Trophoblast cell (in vitro differentiated cells and primary cell): ENCODE measurements around the gene F2RL3.

Experiments
- DNase-seq, 2 donors: peaks; one replicate each; pipeline ENCODE4 v3.0.0-alpha.2; 2016
- H2AFZ ChIP-seq: 2 replicates; pipeline ENCODE4 v1.6.1; 2013; ENCODE audit warnings: low read length, moderate library complexity, mild to moderate bottlenecking; ENCODE audit not compliant: insufficient read depth, poor library complexity
- H2AK5ac ChIP-seq: 2 replicates; pipeline ENCODE4 v1.6.1; 2013; ENCODE audit warnings: mild to moderate bottlenecking, low read length
- H2BK120ac ChIP-seq: 2 replicates; pipeline ENCODE4 v1.6.1; 2013; ENCODE audit warnings: low read length, mild to moderate bottlenecking, moderate library complexity; ENCODE audit not compliant: insufficient read depth, poor library complexity
- H2BK12ac ChIP-seq: 2 replicates; pipeline ENCODE4 v1.6.1; 2013; ENCODE audit warnings: mild to moderate bottlenecking, low read length, moderate library complexity
- H2BK5ac ChIP-seq: 2 replicates; pipeline ENCODE4 v1.6.1; 2013; ENCODE audit warnings: low read length, low read depth, moderate library complexity, mild to moderate bottlenecking; ENCODE audit not compliant: poor library complexity
- H3K14ac ChIP-seq: 2 replicates; pipeline ENCODE4 v1.6.1; 2013; ENCODE audit warnings: mild to moderate bottlenecking, low read length
- H3K18ac ChIP-seq: 2 replicates; pipeline ENCODE4 v1.6.1; 2013; ENCODE audit warnings: mild to moderate bottlenecking, low read length
- H3K23ac ChIP-seq: 2 replicates; pipeline ENCODE4 v1.6.1; 2013; ENCODE audit warnings: low read length
- H3K27ac ChIP-seq: 2 replicates; pipeline ENCODE4 v1.5.1; 2013; ENCODE audit warnings: low read depth, mild to moderate bottlenecking, inconsistent platforms, low read length, moderate library complexity
- H3K27me3 ChIP-seq: 2 replicates; pipeline ENCODE4 v1.6.1; 2013; ENCODE audit warnings: inconsistent platforms, mild to moderate bottlenecking, low read length, moderate library complexity; ENCODE audit not compliant: insufficient read depth
- H3K36me3 ChIP-seq, 2 experiments: 1 replicate in 1 of 2; 2 replicates in 1 of 2; pipeline ENCODE4 v1.6.1; 2013; ENCODE audit warnings: low read length in 2 of 2, mild to moderate bottlenecking in 2 of 2, moderate library complexity in 1 of 2; ENCODE audit not compliant: insufficient read depth in 2 of 2, control insufficient read depth in 1 of 2
- H3K4ac ChIP-seq: 2 replicates; pipeline ENCODE4 v1.6.1; 2013; ENCODE audit warnings: low read depth, mild to moderate bottlenecking, low read length, moderate library complexity
- H3K4me1 ChIP-seq, 2 experiments: 1 replicate in 1 of 2; 2 replicates in 1 of 2; pipeline ENCODE4 v1.6.1; 2013; ENCODE audit warnings: low read length in 2 of 2, mild to moderate bottlenecking in 2 of 2, moderate library complexity in 1 of 2; ENCODE audit not compliant: insufficient read depth in 2 of 2, control insufficient read depth in 1 of 2
- H3K4me2 ChIP-seq: 2 replicates; pipeline ENCODE4 v1.6.1; 2013; ENCODE audit warnings: inconsistent platforms, mild to moderate bottlenecking, low read length, moderate library complexity
- H3K4me3 ChIP-seq: 2 replicates; pipeline ENCODE4 v1.5.1; 2013; ENCODE audit warnings: mild to moderate bottlenecking, low read depth, low read length, inconsistent platforms
- H3K79me1 ChIP-seq: one replicate; pipeline ENCODE4 v1.6.1; 2013; ENCODE audit warnings: low read length
- H3K79me2 ChIP-seq: 2 replicates; pipeline ENCODE4 v1.6.1; 2013; ENCODE audit warnings: low read length, mild to moderate bottlenecking; ENCODE audit not compliant: control insufficient read depth, insufficient read depth, poor library complexity
- H3K9ac ChIP-seq: 2 replicates; pipeline ENCODE4 v1.6.1; 2013; ENCODE audit warnings: mild to moderate bottlenecking, low read length
- H3K9me3 ChIP-seq: 2 replicates; pipeline ENCODE4 v1.6.1; 2013; ENCODE audit warnings: low read depth, mild to moderate bottlenecking, control low read depth, inconsistent platforms, low read length; ENCODE audit not compliant: insufficient read depth
- H4K12ac ChIP-seq: 2 replicates; pipeline ENCODE4 v1.6.1; 2013; ENCODE audit warnings: low read depth, mild to moderate bottlenecking, low read length, moderate library complexity
- H4K8ac ChIP-seq: 2 replicates; pipeline ENCODE4 v1.6.1; 2013; ENCODE audit warnings: low read depth, mild to moderate bottlenecking, low read length, moderate library complexity
- H4K91ac ChIP-seq: one replicate; pipeline ENCODE4 v1.6.1; 2013; ENCODE audit warnings: low read depth, mild to moderate bottlenecking, low read length, moderate library complexity
- WGBS: extraction: QIAGEN DNeasy Blood & Tissue Kit; methylation state at CpG from one replicate; pipeline ENCODE4 v1.1.7; 2013; ENCODE audit warnings: missing lambda C conversion rate; ENCODE audit not compliant: insufficient read length, insufficient coverage; ENCODE audit errors: extremely low coverage; 5-methylcytosine and 5-hydroxymethylcytosine counted together

Gene F2RL3

GRCh38 chr19:16849168-16849567, 39.6 kb upstream of the F2RL3 start:
- Histone ChIP-seq H3K4me3 (no peak overlapping the region), H4K8ac (no peak overlapping the region), H3K14ac (no peak overlapping the region), H3K27me3 (no peaks in the 10 kb centered on the region), H3K4me1 (no peaks in the 10 kb centered on the region), H4K91ac (no peak overlapping the region), H3K9me3 (peaks cover 5% of the 10 kb centered on the region), H3K27ac (no peak overlapping the region), H3K23ac (no peak overlapping the region), H2AK5ac (no peak overlapping the region), H3K18ac (no peak overlapping the region), H3K4ac (no peak overlapping the region), H4K12ac (no peak overlapping the region), H3K9ac (no peak overlapping the region), H3K4me2 (no peak overlapping the region), H2BK12ac (no peak overlapping the region), H2BK5ac (no peak overlapping the region), H2AFZ (no peak overlapping the region), H3K36me3 (peaks cover 79 to 89% of the 10 kb centered on the region in 2 experiments), H3K79me2 (no peaks in the 10 kb centered on the region), H3K79me1 (no peaks in the 10 kb centered on the region), H2BK120ac (no peak overlapping the region)
- DNase-seq: no peak
- no CpG with 5 or more reads among the region's 1 CpG for WGBS

GRCh38 chr19:16850133-16850532, 38.7 kb upstream of the F2RL3 start:
- Histone ChIP-seq H3K14ac (no peak overlapping the region), H3K18ac (no peak overlapping the region), H4K91ac (no peak overlapping the region), H2BK5ac (no peak overlapping the region), H3K9me3 (peaks cover 5% of the 10 kb centered on the region), H3K27me3 (no peaks in the 10 kb centered on the region), H3K23ac (no peak overlapping the region), H3K79me1 (no peaks in the 10 kb centered on the region), H2AFZ (no peak overlapping the region), H3K27ac (no peak overlapping the region), H4K8ac (no peak overlapping the region), H2AK5ac (no peak overlapping the region), H4K12ac (no peak overlapping the region), H3K4ac (no peak overlapping the region), H2BK12ac (no peak overlapping the region), H3K9ac (no peak overlapping the region), H3K4me3 (no peak overlapping the region), H3K4me2 (no peak overlapping the region), H3K4me1 (no peaks in the 10 kb centered on the region), H3K36me3 (peaks cover 76 to 88% of the 10 kb centered on the region in 2 experiments), H2BK120ac (no peak overlapping the region), H3K79me2 (no peaks in the 10 kb centered on the region)
- no CpG with 5 or more reads among the region's 4 CpGs for WGBS
- DNase-seq: no peak

- no peak overlapping the region for H2BK12ac ChIP-seq
- H3K79me2 ChIP-seq: no peaks in the 10 kb centered on the region
- H3K27me3 ChIP-seq: no peaks in the 10 kb centered on the region
- H3K4ac ChIP-seq: no peak overlapping the region
- peaks cover 71 to 84% of the 10 kb centered on the region in 2 experiments for H3K36me3 ChIP-seq
- H3K9ac ChIP-seq: no peak overlapping the region
- H4K91ac ChIP-seq: no peak overlapping the region
- H3K18ac ChIP-seq: no peak overlapping the region
- H2AFZ ChIP-seq: no peak overlapping the region
- no peak overlapping the region for H3K4me3 ChIP-seq
- no peak overlapping the region for H4K8ac ChIP-seq
- H2BK120ac ChIP-seq: no peak overlapping the region
- no peak for DNase-seq
- no peak overlapping the region for H4K12ac ChIP-seq
- H3K4me1 ChIP-seq: no peaks in the 10 kb centered on the region
- H3K4me2 ChIP-seq: no peak overlapping the region
- H2BK5ac ChIP-seq: no peak overlapping the region
- no peak overlapping the region for H3K23ac ChIP-seq
- no peak overlapping the region for H2AK5ac ChIP-seq
- peaks cover 5% of the 10 kb centered on the region for H3K9me3 ChIP-seq
- no peaks in the 10 kb centered on the region for H3K79me1 ChIP-seq
- no peak overlapping the region for H3K27ac ChIP-seq
- no peak overlapping the region for H3K14ac ChIP-seq
- WGBS: no CpG with 5 or more reads among the region's 33 CpGs
These were observed 37.6 kb upstream of the F2RL3 start for GRCh38 chr19:16851031-16851712.

GRCh38 chr19:16853066-16853465, 35.7 kb upstream of the F2RL3 start:
- H2AK5ac ChIP-seq: no peak overlapping the region
- no peak overlapping the region for H3K14ac ChIP-seq
- H4K12ac ChIP-seq: no peak overlapping the region
- no CpG with 5 or more reads among the region's 7 CpGs for WGBS
- no peak overlapping the region for H2AFZ ChIP-seq
- no peak overlapping the region for H4K8ac ChIP-seq
- H3K23ac ChIP-seq: no peak overlapping the region
- H3K4me1 ChIP-seq: no peaks in the 10 kb centered on the region
- no peak overlapping the region for H2BK12ac ChIP-seq
- H3K27me3 ChIP-seq: no peaks in the 10 kb centered on the region
- H3K18ac ChIP-seq: no peak overlapping the region
- no peak overlapping the region for H3K9ac ChIP-seq
- H3K4ac ChIP-seq: no peak overlapping the region
- H3K4me3 ChIP-seq: no peak overlapping the region
- H3K27ac ChIP-seq: no peak overlapping the region
- no peak overlapping the region for H4K91ac ChIP-seq
- H3K4me2 ChIP-seq: no peak overlapping the region
- H2BK120ac ChIP-seq: no peak overlapping the region
- DNase-seq: no peak
- H3K9me3 ChIP-seq: peaks cover 5% of the 10 kb centered on the region
- no peak overlapping the region for H2BK5ac ChIP-seq
- H3K79me1 ChIP-seq: no peaks in the 10 kb centered on the region
- H3K79me2 ChIP-seq: no peaks in the 10 kb centered on the region
- H3K36me3 ChIP-seq: peaks cover 64 to 76% of the 10 kb centered on the region in 2 experiments
